PC-3 (cell line): Measurements from ENCODE around the gene GPC5.

Source experiments
- CTCF ChIP-seq: fragments of 300-600 bp; sonication (generic); conservative IDR thresholded peaks from 2 replicates; pipeline ENCODE4 v1.5.1; 2017; ENCODE audit warnings: antibody characterized with exemption, low read depth, mild to moderate bottlenecking, low read length
- EZH2 ChIP-seq: fragments of 300-600 bp; sonication (generic); IDR thresholded peaks from one replicate; pipeline ENCODE4 v1.6.1; 2017; ENCODE audit warnings: antibody characterized with exemption, mild to moderate bottlenecking, low read length; ENCODE audit not compliant: unreplicated experiment

- no peak for TF ChIP-seq CTCF
- no peak for TF ChIP-seq EZH2
Observed at GRCh38 chr13:91357613-91358386, 40.6 kb upstream of the GPC5 start.
